ENCODE results near the gene CFAP45. TPM values are rescaled to one million over a fixed set of nuclear protein-coding genes. Genes with fewer than 3 reads are reported as not detected.

The CFAP45 gene
- total RNA-seq, 1 experiment from 2014 or later: 0.48 TPM

DNA sequence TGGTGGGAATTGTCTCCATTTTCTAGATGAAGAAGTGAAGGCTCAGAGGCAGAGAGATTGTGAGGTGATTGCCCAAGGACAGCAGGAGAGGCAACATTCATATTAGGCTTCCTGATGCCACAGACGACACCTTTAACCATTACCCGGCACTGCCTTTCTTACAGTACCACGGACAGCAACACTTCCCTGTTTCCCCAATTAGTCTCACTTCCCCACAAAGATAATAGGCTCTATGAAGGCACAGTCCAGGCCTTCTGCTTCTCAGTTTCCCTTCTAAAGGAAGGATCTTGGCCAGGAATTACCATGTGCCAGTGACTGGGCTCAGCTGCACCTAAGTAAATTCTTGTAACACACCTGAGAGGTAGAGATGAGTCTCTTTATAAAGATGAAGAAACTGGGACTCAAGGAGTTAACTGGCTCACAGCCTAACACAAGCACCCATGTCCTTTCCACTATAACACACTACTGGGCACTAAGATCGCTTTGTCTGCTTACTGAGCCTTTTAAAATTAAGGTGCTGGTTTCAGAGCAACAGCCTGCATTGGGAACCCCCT lies 35.8 kb upstream of the CFAP45 start:
- no peak overlapping the region for H3K27ac Mint-ChIP-seq
- ATAC-seq: no peak
- CTCF ChIA-PET: interaction anchor here (1.0 to 10.6 kb wide), 10 partner anchors 10 to 146 kb away, joined by 3 to 202 read pairs (median 4); partner anchors contain the start of genes CFAP45 and KCNJ9
- no peaks in the 10 kb centered on the region for H3K9me3 Mint-ChIP-seq
- DNase-seq (ENCODE audit: low spot score): no peak
- H3K4me3 Mint-ChIP-seq: no peak overlapping the region
- POLR2A ChIA-PET: no interaction called here
- peaks cover 24% of the 10 kb centered on the region for H3K4me1 Mint-ChIP-seq
- H3K36me3 Mint-ChIP-seq: peaks cover 22% of the 10 kb centered on the region
- no peaks in the 10 kb centered on the region for H3K27me3 Mint-ChIP-seq (ENCODE audit: low read depth)
- TF ChIP-seq IRF2 (CRISPR knock-in tag; IDR thresholded peaks at IDR 0.05; ENCODE audit: borderline replicate concordance, low read depth) (no peak), ARID4B (CRISPR knock-in tag; IDR thresholded peaks at IDR 0.05; ENCODE audit: borderline replicate concordance) (no peak), HMGXB4 (CRISPR knock-in tag; IDR thresholded peaks at IDR 0.05) (no peak), JAZF1 (CRISPR knock-in tag; IDR thresholded peaks at IDR 0.05) (no peak), MXD4 (CRISPR knock-in tag; IDR thresholded peaks at IDR 0.05; ENCODE audit: borderline replicate concordance) (no peak), ELF4 (CRISPR knock-in tag; IDR thresholded peaks at IDR 0.05; ENCODE audit: low read depth) (no peak), CREB1 (CRISPR knock-in tag; IDR thresholded peaks at IDR 0.05) (no peak), SMAD4 (CRISPR knock-in tag; IDR thresholded peaks at IDR 0.05) (no peak), ESRRA (CRISPR knock-in tag; IDR thresholded peaks at IDR 0.05; ENCODE audit: borderline replicate concordance) (no peak), CBFB (CRISPR knock-in tag; IDR thresholded peaks at IDR 0.05; ENCODE audit: low read depth) (no peak), SMAD3 (CRISPR knock-in tag; IDR thresholded peaks at IDR 0.05; ENCODE audit: borderline replicate concordance) (no peak)

DNA sequence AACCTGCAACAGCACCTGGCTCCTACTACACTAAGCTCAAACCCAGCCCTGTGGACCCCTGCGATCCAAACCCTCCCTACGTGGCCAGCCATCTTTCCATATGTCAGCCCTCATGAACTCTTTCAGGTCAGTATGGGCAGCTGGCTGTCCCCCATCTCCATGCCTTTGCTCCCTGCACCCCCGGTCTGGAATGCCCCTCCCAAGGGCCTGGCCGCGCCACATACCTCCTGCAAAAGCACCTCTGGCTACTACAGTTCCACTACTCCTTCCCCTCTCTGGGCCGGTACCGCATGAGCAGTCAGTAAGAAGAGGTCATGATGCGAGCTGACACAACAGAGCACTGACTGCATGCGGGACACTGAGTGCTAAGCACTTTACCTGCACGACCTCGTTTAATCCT lies 35.3 kb upstream of the CFAP45 start:
- H3K27ac Mint-ChIP-seq: no peak overlapping the region
- no peak overlapping the region for H3K4me3 Mint-ChIP-seq
- H3K27me3 Mint-ChIP-seq (ENCODE audit: low read depth): no peaks in the 10 kb centered on the region
- H3K36me3 Mint-ChIP-seq: peaks cover 25% of the 10 kb centered on the region
- ChIA-PET POLR2A (interaction anchor here (0.5 kb wide), 1 partner anchor 10 kb away, joined by 3 read pairs; no protein-coding TSS in a partner anchor), CTCF (interaction anchor here (1.0 to 10.6 kb wide), 4 partner anchors 11 to 72 kb away, joined by 3 to 202 read pairs (median 4); no protein-coding TSS in a partner anchor)
- H3K9me3 Mint-ChIP-seq: no peaks in the 10 kb centered on the region
- ATAC-seq: no peak
- no peak for DNase-seq (ENCODE audit: low spot score)
- H3K4me1 Mint-ChIP-seq: peaks cover 24% of the 10 kb centered on the region
- TF ChIP-seq NR3C1 (CRISPR knock-in tag; conservative IDR thresholded peaks at IDR 0.05; ENCODE audit: low read depth): no peak
- TF ChIP-seq ARID4B (CRISPR knock-in tag; IDR thresholded peaks at IDR 0.05; ENCODE audit: borderline replicate concordance): no peak
- TF ChIP-seq, protein P1, sequence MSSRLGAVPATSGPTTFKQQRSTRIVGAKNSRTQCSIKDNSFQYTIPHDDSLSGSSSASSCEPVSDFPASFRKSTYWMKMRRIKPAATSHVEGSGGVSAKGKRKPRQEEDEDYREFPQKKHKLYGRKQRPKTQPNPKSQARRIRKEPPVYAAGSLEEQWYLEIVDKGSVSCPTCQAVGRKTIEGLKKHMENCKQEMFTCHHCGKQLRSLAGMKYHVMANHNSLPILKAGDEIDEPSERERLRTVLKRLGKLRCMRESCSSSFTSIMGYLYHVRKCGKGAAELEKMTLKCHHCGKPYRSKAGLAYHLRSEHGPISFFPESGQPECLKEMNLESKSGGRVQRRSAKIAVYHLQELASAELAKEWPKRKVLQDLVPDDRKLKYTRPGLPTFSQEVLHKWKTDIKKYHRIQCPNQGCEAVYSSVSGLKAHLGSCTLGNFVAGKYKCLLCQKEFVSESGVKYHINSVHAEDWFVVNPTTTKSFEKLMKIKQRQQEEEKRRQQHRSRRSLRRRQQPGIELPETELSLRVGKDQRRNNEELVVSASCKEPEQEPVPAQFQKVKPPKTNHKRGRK (CRISPR knock-in tag; IDR thresholded peaks at IDR 0.05; ENCODE audit: borderline replicate concordance): no peak
- no peak for TF ChIP-seq CBFB (CRISPR knock-in tag; IDR thresholded peaks at IDR 0.05; ENCODE audit: low read depth)
- no peak for TF ChIP-seq ERG (CRISPR knock-in tag; IDR thresholded peaks at IDR 0.05)
- no peak for TF ChIP-seq ZNF219 (CRISPR knock-in tag; IDR thresholded peaks at IDR 0.05; ENCODE audit: borderline replicate concordance)
- TF ChIP-seq ATF3 (CRISPR knock-in tag; conservative IDR thresholded peaks at IDR 0.05): no peak
- TF ChIP-seq, protein P2, sequence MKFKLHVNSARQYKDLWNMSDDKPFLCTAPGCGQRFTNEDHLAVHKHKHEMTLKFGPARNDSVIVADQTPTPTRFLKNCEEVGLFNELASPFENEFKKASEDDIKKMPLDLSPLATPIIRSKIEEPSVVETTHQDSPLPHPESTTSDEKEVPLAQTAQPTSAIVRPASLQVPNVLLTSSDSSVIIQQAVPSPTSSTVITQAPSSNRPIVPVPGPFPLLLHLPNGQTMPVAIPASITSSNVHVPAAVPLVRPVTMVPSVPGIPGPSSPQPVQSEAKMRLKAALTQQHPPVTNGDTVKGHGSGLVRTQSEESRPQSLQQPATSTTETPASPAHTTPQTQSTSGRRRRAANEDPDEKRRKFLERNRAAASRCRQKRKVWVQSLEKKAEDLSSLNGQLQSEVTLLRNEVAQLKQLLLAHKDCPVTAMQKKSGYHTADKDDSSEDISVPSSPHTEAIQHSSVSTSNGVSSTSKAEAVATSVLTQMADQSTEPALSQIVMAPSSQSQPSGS (CRISPR knock-in tag; IDR thresholded peaks at IDR 0.05; ENCODE audit: borderline replicate concordance, low read depth): no peak
- no peak for TF ChIP-seq PRRX2 (CRISPR knock-in tag; IDR thresholded peaks at IDR 0.05)
